NOMO-1 (cell line): ENCODE results near the gene CAPG.
"Not testable (repeated sequence)": the region's sequence is repeated elsewhere in the genome, so short reads cannot be mapped to it uniquely, and the experiment has no call there.

ENCODE experiments used
- DNase-seq, 2 experiments: peaks; one replicate each; lab custom pipeline; 2025; ENCODE audit not compliant: unreplicated experiment in 2 of 2; lab: John Stamatoyannopoulos, UW

CAPG gene

GRCh38 chr2:85421260-85422071 lies 11.3 kb upstream of the CAPG start:
- peak in 1 of 2 experiments; percentile 41 for DNase-seq

GRCh38 chr2:85420536-85421259 lies 10.5 kb upstream of the CAPG start:
- DNase-seq = peak; percentile 71

- no peak for DNase-seq
Observed at GRCh38 chr2:85419009-85419675, 9.0 kb upstream of the CAPG start.

GRCh38 chr2:85418132-85419008 lies 8.2 kb upstream of the CAPG start, which contains the start of gene SH2D6:
Gene SH2D6, plus strand, starts transcription at chr2:85418714. Its CDS starts 10,752 bp downstream, at chr2:85429466.
- peak; percentile 79 to 90 for DNase-seq

GRCh38 chr2:85415980-85416650 lies 5.9 kb upstream of the CAPG start:
- DNase-seq = no peak

- no peak for DNase-seq
Observed at GRCh38 chr2:85414761-85415553, 4.8 kb upstream of the CAPG start.

GRCh38 chr2:85414421-85414759 lies 4.2 kb upstream of the CAPG start:
- not testable (repeated sequence) for DNase-seq

GRCh38 chr2:85413592-85414420 lies 3.6 kb upstream of the CAPG start:
- DNase-seq = peak; percentile 29 to 44

- no peak for DNase-seq
Observed at GRCh38 chr2:85411405-85411748, 1.2 kb upstream of the CAPG start.

GRCh38 chr2:85410584-85411404 lies 628 bp upstream of the CAPG start:
- DNase-seq = peak; percentile 50 to 56

- DNase-seq = peak; percentile 92 to 96
Observed at GRCh38 chr2:85405201-85406059, 4.7 kb downstream of the CAPG start.

GRCh38 chr2:85401844-85402243 lies 8.3 kb downstream of the CAPG start:
- DNase-seq = peak; percentile 70 to 76

- DNase-seq = no peak
Observed at GRCh38 chr2:85401464-85401805, 8.7 kb downstream of the CAPG start.

- DNase-seq = no peak
Observed at GRCh38 chr2:85400541-85401463, 9.4 kb downstream of the CAPG start.

GRCh38 chr2:85400023-85400422 lies 10.1 kb downstream of the CAPG start:
- DNase-seq = no peak

GRCh38 chr2:85399183-85399455 lies 11.0 kb downstream of the CAPG start:
- DNase-seq = no peak
